ENCODE results near the gene POM121L2. TPM values are rescaled to one million over a fixed set of nuclear protein-coding genes. Genes with fewer than 3 reads are reported as not detected.

Gene POM121L2
- total and polyA plus RNA-seq, 2 of the 13 experiments (the other 11 are each of a cell fraction or from before 2014, with no cell fraction given): not detected

GRCh38 chr6:27280540-27281000, 31.5 kb downstream of the POM121L2 start (continued):
- TF ChIP-seq, protein P1, sequence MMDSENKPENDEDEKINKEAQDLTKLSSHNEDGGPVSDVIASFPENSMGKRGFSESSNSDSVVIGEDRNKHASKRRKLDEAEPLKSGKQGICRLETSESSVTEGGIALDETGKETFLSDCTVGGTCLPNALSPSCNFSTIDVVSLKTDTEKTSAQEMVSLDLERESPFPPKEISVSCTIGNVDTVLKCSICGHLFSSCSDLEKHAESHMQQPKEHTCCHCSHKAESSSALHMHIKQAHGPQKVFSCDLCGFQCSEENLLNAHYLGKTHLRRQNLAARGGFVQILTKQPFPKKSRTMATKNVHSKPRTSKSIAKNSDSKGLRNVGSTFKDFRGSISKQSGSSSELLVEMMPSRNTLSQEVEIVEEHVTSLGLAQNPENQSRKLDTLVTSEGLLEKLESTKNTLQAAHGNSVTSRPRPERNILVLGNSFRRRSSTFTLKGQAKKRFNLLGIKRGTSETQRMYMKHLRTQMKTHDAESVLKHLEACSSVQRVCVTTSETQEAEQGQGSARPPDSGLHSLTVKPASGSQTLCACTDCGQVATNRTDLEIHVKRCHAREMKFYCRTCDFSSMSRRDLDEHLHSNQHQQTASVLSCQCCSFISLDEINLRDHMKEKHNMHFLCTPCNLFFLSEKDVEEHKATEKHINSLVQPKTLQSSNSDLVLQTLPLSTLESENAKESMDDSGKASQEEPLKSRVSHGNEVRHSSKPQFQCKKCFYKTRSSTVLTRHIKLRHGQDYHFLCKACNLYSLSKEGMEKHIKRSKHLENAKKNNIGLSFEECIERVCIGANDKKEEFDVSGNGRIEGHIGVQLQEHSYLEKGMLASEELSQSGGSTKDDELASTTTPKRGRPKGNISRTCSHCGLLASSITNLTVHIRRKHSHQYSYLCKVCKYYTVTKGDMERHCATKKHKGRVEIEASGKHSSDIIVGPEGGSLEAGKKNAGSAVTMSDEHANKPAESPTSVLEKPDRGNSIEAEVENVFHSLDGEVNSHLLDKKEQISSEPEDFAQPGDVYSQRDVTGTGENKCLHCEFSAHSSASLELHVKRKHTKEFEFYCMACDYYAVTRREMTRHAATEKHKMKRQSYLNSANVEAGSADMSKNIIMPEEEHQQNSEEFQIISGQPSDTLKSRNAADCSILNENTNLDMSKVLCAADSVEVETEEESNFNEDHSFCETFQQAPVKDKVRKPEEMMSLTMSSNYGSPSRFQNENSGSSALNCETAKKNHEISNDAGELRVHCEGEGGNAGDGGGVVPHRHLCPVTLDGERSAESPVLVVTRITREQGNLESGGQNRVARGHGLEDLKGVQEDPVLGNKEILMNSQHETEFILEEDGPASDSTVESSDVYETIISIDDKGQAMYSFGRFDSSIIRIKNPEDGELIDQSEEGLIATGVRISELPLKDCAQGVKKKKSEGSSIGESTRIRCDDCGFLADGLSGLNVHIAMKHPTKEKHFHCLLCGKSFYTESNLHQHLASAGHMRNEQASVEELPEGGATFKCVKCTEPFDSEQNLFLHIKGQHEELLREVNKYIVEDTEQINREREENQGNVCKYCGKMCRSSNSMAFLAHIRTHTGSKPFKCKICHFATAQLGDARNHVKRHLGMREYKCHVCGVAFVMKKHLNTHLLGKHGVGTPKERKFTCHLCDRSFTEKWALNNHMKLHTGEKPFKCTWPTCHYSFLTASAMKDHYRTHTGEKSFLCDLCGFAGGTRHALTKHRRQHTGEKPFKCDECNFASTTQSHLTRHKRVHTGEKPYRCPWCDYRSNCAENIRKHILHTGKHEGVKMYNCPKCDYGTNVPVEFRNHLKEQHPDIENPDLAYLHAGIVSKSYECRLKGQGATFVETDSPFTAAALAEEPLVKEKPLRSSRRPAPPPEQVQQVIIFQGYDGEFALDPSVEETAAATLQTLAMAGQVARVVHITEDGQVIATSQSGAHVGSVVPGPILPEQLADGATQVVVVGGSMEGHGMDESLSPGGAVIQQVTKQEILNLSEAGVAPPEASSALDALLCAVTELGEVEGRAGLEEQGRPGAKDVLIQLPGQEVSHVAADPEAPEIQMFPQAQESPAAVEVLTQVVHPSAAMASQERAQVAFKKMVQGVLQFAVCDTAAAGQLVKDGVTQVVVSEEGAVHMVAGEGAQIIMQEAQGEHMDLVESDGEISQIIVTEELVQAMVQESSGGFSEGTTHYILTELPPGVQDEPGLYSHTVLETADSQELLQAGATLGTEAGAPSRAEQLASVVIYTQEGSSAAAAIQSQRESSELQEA (CRISPR knock-in tag; IDR thresholded peaks at IDR 0.05; ENCODE audit: not compliant biosample characterization): no peak
- 0 out of 4 replicates have a peak, but pooled peaks of 1 of the 2 experiments have one; percentile 7 for TF ChIP-seq KLF16 (CRISPR knock-in tag; IDR thresholded peaks at IDR 0.05)
- TF ChIP-seq, protein P2, sequence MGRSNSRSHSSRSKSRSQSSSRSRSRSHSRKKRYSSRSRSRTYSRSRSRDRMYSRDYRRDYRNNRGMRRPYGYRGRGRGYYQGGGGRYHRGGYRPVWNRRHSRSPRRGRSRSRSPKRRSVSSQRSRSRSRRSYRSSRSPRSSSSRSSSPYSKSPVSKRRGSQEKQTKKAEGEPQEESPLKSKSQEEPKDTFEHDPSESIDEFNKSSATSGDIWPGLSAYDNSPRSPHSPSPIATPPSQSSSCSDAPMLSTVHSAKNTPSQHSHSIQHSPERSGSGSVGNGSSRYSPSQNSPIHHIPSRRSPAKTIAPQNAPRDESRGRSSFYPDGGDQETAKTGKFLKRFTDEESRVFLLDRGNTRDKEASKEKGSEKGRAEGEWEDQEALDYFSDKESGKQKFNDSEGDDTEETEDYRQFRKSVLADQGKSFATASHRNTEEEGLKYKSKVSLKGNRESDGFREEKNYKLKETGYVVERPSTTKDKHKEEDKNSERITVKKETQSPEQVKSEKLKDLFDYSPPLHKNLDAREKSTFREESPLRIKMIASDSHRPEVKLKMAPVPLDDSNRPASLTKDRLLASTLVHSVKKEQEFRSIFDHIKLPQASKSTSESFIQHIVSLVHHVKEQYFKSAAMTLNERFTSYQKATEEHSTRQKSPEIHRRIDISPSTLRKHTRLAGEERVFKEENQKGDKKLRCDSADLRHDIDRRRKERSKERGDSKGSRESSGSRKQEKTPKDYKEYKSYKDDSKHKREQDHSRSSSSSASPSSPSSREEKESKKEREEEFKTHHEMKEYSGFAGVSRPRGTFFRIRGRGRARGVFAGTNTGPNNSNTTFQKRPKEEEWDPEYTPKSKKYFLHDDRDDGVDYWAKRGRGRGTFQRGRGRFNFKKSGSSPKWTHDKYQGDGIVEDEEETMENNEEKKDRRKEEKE (IDR thresholded peaks at IDR 0.05): no peak
- TF ChIP-seq, protein P3, sequence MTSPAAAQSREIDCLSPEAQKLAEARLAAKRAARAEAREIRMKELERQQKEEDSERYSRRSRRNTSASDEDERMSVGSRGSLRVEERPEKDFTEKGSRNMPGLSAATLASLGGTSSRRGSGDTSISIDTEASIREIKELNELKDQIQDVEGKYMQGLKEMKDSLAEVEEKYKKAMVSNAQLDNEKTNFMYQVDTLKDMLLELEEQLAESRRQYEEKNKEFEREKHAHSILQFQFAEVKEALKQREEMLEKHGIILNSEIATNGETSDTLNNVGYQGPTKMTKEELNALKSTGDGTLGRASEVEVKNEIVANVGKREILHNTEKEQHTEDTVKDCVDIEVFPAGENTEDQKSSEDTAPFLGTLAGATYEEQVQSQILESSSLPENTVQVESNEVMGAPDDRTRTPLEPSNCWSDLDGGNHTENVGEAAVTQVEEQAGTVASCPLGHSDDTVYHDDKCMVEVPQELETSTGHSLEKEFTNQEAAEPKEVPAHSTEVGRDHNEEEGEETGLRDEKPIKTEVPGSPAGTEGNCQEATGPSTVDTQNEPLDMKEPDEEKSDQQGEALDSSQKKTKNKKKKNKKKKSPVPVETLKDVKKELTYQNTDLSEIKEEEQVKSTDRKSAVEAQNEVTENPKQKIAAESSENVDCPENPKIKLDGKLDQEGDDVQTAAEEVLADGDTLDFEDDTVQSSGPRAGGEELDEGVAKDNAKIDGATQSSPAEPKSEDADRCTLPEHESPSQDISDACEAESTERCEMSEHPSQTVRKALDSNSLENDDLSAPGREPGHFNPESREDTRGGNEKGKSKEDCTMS (CRISPR knock-in tag; conservative IDR thresholded peaks at IDR 0.05): no peak
- TF ChIP-seq DMAP1 (CRISPR knock-in tag; IDR thresholded peaks at IDR 0.05): 0 out of 2 replicates have a peak, but pooled peaks have one; percentile 16
- peak; percentile 11 for TF ChIP-seq ASH2L (IDR thresholded peaks at IDR 0.05; ENCODE audit: insufficient read length, low read depth, low read length)
- no peak for TF ChIP-seq YY1 (IDR thresholded peaks at IDR 0.05; ENCODE audit: insufficient read depth, insufficient replicate concordance, low read depth, low read length)
- 0 out of 2 replicates have a peak, but pooled peaks have one; percentile 44 for TF ChIP-seq ZNF20 (CRISPR knock-in tag; IDR thresholded peaks at IDR 0.05)
- TF ChIP-seq ZNF639 (CRISPR knock-in tag; conservative IDR thresholded peaks at IDR 0.05): 0 out of 2 replicates have a peak, but pooled peaks have one; percentile 6
- TF ChIP-seq ZNF547 (CRISPR knock-in tag; IDR thresholded peaks at IDR 0.05): no peak
- TF ChIP-seq ZNF878 (CRISPR knock-in tag; IDR thresholded peaks at IDR 0.05): no peak
- TF ChIP-seq SNAI1 (CRISPR knock-in tag; IDR thresholded peaks at IDR 0.05; ENCODE audit: borderline replicate concordance): 0 out of 2 replicates have a peak, but pooled peaks have one; percentile 42
- no peak for TF ChIP-seq ZNF615 (CRISPR knock-in tag; IDR thresholded peaks at IDR 0.05; ENCODE audit: borderline replicate concordance)

Data from HepG2 (cell line).